ENCODE measurements around the gene TOX4. TPM values are rescaled to one million over a fixed set of nuclear protein-coding genes. Genes with fewer than 3 reads are reported as not detected.

Gene TOX4
- total RNA-seq, 1 experiment from 2014 or later = 77.4 TPM

DNA sequence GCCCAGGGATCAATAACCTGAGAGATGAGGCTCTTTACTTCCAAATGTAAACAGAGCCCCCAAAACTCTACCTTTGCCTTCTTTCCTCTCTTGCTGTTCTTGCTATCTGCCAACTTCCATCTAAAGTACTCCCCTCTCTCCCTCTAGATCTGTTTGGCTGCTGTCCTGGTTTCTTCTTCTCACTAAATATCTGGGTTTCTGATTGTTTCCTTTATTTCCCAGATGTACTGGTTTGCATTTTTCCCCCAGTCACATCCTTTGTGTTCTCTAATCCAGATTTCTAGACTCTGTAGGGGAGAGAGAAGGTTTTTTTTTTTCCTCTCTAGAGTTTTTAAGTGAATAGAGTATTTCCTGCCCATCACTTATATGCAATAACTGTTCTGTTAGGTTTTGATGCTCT lies 56.3 kb downstream of the TOX4 start:
- Mint-ChIP-seq H3K36me3 (ENCODE audit: insufficient read depth, unreplicated experiment) (no peaks in the 10 kb centered on the region), H3K27me3 (ENCODE audit: unreplicated experiment) (peaks cover 57% of the 10 kb centered on the region), H3K9me3 (ENCODE audit: low read depth, unreplicated experiment) (no peaks in the 10 kb centered on the region), H3K4me3 (ENCODE audit: low read depth, unreplicated experiment) (no peak overlapping the region), H3K27ac (ENCODE audit: unreplicated experiment) (no peak overlapping the region), H3K4me1 (ENCODE audit: low read depth, unreplicated experiment) (peaks cover 14% of the 10 kb centered on the region)
- intact Hi-C loops (cut with micrococcal nuclease; ENCODE audit: unreplicated experiment) = no loop called here
- TF ChIP-seq, protein P1, sequence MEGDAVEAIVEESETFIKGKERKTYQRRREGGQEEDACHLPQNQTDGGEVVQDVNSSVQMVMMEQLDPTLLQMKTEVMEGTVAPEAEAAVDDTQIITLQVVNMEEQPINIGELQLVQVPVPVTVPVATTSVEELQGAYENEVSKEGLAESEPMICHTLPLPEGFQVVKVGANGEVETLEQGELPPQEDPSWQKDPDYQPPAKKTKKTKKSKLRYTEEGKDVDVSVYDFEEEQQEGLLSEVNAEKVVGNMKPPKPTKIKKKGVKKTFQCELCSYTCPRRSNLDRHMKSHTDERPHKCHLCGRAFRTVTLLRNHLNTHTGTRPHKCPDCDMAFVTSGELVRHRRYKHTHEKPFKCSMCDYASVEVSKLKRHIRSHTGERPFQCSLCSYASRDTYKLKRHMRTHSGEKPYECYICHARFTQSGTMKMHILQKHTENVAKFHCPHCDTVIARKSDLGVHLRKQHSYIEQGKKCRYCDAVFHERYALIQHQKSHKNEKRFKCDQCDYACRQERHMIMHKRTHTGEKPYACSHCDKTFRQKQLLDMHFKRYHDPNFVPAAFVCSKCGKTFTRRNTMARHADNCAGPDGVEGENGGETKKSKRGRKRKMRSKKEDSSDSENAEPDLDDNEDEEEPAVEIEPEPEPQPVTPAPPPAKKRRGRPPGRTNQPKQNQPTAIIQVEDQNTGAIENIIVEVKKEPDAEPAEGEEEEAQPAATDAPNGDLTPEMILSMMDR (IDR thresholded peaks at IDR 0.05; ENCODE audit: unreplicated experiment) = no peak
- no TSS peak for BruUV-seq (replicated peaks)
- DNase-seq = no peak
- CTCF ChIA-PET = no interaction called here

DNA sequence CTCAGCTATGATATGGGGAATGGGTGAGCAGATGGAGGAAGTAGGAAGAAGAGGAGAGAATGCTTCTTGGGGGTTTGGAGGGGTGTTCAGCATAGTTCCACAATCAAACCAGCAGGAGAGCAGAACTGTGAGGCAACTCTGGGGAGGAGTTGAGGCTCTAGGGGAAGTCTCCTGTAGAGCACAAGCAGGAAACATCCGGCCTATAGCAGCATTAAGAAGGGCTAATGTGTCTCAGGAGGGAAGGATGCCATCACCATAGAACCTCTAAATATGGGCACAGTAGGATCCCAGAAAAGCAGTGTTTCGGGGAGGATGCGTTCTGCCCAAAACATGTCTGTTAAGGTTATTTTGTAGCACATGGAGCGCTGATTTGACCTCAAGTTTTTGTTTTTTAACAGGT lies 57.6 kb downstream of the TOX4 start:
- Mint-ChIP-seq H3K27me3 (ENCODE audit: unreplicated experiment) (peaks cover 70% of the 10 kb centered on the region), H3K27ac (ENCODE audit: unreplicated experiment) (no peak overlapping the region), H3K4me3 (ENCODE audit: low read depth, unreplicated experiment) (no peak overlapping the region), H3K9me3 (ENCODE audit: low read depth, unreplicated experiment) (no peaks in the 10 kb centered on the region), H3K36me3 (ENCODE audit: insufficient read depth, unreplicated experiment) (no peaks in the 10 kb centered on the region), H3K4me1 (ENCODE audit: low read depth, unreplicated experiment) (peaks cover 14% of the 10 kb centered on the region)
- intact Hi-C loops (cut with micrococcal nuclease; ENCODE audit: unreplicated experiment) = no loop called here
- no TSS peak for BruUV-seq (replicated peaks)
- CTCF ChIA-PET = no interaction called here
- TF ChIP-seq, protein P1 (IDR thresholded peaks at IDR 0.05; ENCODE audit: unreplicated experiment) = no peak
- DNase-seq = no peak

- TF ChIP-seq, protein P1 (IDR thresholded peaks at IDR 0.05; ENCODE audit: unreplicated experiment) = no peak
- Mint-ChIP-seq H3K4me1 (ENCODE audit: low read depth, unreplicated experiment) (peaks cover 14% of the 10 kb centered on the region), H3K27ac (ENCODE audit: unreplicated experiment) (no peak overlapping the region), H3K36me3 (ENCODE audit: insufficient read depth, unreplicated experiment) (no peaks in the 10 kb centered on the region), H3K4me3 (ENCODE audit: low read depth, unreplicated experiment) (peak overlapping the region; percentile 12), H3K27me3 (ENCODE audit: unreplicated experiment) (peaks cover 75% of the 10 kb centered on the region), H3K9me3 (ENCODE audit: low read depth, unreplicated experiment) (no peaks in the 10 kb centered on the region)
- no TSS peak for BruUV-seq (replicated peaks)
- DNase-seq = no peak
- CTCF ChIA-PET = interaction anchor here (1.0 kb wide), 1 partner anchor 9 kb away, joined by 3 read pairs; no protein-coding TSS in a partner anchor
- intact Hi-C loops (cut with micrococcal nuclease; ENCODE audit: unreplicated experiment) = no loop called here
Observed at GRCh38 chr14:21535545-21536417, 58.8 kb downstream of the TOX4 start.

- Mint-ChIP-seq H3K4me3 (ENCODE audit: low read depth, unreplicated experiment) (peak overlapping the region; percentile 12), H3K27ac (ENCODE audit: unreplicated experiment) (no peak overlapping the region), H3K27me3 (ENCODE audit: unreplicated experiment) (peaks cover 75% of the 10 kb centered on the region), H3K9me3 (ENCODE audit: low read depth, unreplicated experiment) (no peaks in the 10 kb centered on the region), H3K36me3 (ENCODE audit: insufficient read depth, unreplicated experiment) (no peaks in the 10 kb centered on the region), H3K4me1 (ENCODE audit: low read depth, unreplicated experiment) (peaks cover 14% of the 10 kb centered on the region)
- no peak for DNase-seq
- TF ChIP-seq, protein P1 (IDR thresholded peaks at IDR 0.05; ENCODE audit: unreplicated experiment) = no peak
- CTCF ChIA-PET = interaction anchor here (1.0 kb wide), 1 partner anchor 9 kb away, joined by 3 read pairs; no protein-coding TSS in a partner anchor
- intact Hi-C loops (cut with micrococcal nuclease; ENCODE audit: unreplicated experiment) = no loop called here
- BruUV-seq (replicated peaks) = no TSS peak
Observed at GRCh38 chr14:21536418-21537089, 59.6 kb downstream of the TOX4 start.

Data from Calu3 (cell line).